HepG2 (cell line): ENCODE measurements around the gene CTSW. TPM values are rescaled to one million over a fixed set of nuclear protein-coding genes. Genes with fewer than 3 reads are reported as not detected.
A peak's percentile ranks its signal among the peaks of the same experiment; 100 is the strongest.

Source experiments
- ARNT2 ChIP-seq: sonication (generic); formaldehyde crosslinking; IDR thresholded peaks from 2 replicates; pipeline ENCODE4 v1.8.0; 2022; ENCODE audit warnings: mild to moderate bottlenecking, low read depth, missing genetic modification reagents, moderate library complexity
- EEA1 ChIP-seq: sonication (generic); formaldehyde crosslinking; IDR thresholded peaks from 2 replicates; pipeline ENCODE4 v1.5.1; 2020; ENCODE audit warnings: mild to moderate bottlenecking, missing genetic modification reagents, borderline replicate concordance
- ETV5 ChIP-seq: IDR thresholded peaks from 2 replicates; pipeline ENCODE4 v1.6.1; 2018; ENCODE audit warnings: missing biosample characterization, missing genetic modification reagents, inconsistent platforms, borderline replicate concordance
- EZH2 ChIP-seq: conservative IDR thresholded peaks from 2 replicates; pipeline ENCODE4 v1.6.1; 2012; ENCODE audit warnings: mild to moderate bottlenecking, low read depth, low read length, moderate library complexity
- FOXC1 ChIP-seq: sonication (generic); formaldehyde crosslinking; IDR thresholded peaks from 2 replicates; pipeline ENCODE4 v1.8.0; 2022; ENCODE audit warnings: mild to moderate bottlenecking, missing genetic modification reagents, borderline replicate concordance
- GFI1 ChIP-seq: sonication (generic); formaldehyde crosslinking; IDR thresholded peaks from 2 replicates; pipeline ENCODE4 v1.5.0; 2020; ENCODE audit warnings: missing genetic modification reagents, mild to moderate bottlenecking, borderline replicate concordance
- GLMP ChIP-seq: sonication (generic); formaldehyde crosslinking; IDR thresholded peaks from 2 replicates; pipeline ENCODE4 v1.9.0; 2021; ENCODE audit warnings: missing genetic modification reagents, mild to moderate bottlenecking, borderline replicate concordance
- LCORL ChIP-seq, 2 experiments: fragments of 450-650 bp in 1 of 2; sonication (generic) in 1 of 2; formaldehyde crosslinking in 1 of 2; IDR thresholded peaks; 2 replicates each; pipeline versions ENCODE4 v1.5.0 to v1.6.1; 2017 to 2020; ENCODE audit warnings: antibody characterized with exemption in 1 of 2, missing genetic modification reagents in 1 of 2
- NR2F2 ChIP-seq: IDR thresholded peaks from 2 replicates; pipeline ENCODE4 v1.6.1; 2012; ENCODE audit warnings: low read depth, inconsistent platforms, borderline replicate concordance
- PHB2 ChIP-seq: fragments of 450-650 bp; IDR thresholded peaks from 2 replicates; pipeline ENCODE4 v1.6.1; 2018; ENCODE audit not compliant: partially characterized antibody
- SRY ChIP-seq: sonication (generic); formaldehyde crosslinking; IDR thresholded peaks from 2 replicates; pipeline ENCODE4 v1.8.0; 2022; ENCODE audit warnings: mild to moderate bottlenecking, missing genetic modification reagents
- TBX2 ChIP-seq: sonication (generic); formaldehyde crosslinking; IDR thresholded peaks from 2 replicates; pipeline ENCODE4 v1.5.0; 2020; ENCODE audit warnings: missing genetic modification reagents, mild to moderate bottlenecking, borderline replicate concordance
- ZFP1 ChIP-seq: IDR thresholded peaks from 2 replicates; pipeline ENCODE4 v1.6.1; 2016
- ZFP91 ChIP-seq: sonication (generic); formaldehyde crosslinking; IDR thresholded peaks from 2 replicates; pipeline ENCODE4 v1.9.0; 2022; ENCODE audit warnings: missing genetic modification reagents, mild to moderate bottlenecking, borderline replicate concordance
- ZMYM4 ChIP-seq: sonication (generic); formaldehyde crosslinking; IDR thresholded peaks from 2 replicates; pipeline ENCODE4 v1.8.1; 2023; ENCODE audit warnings: mild to moderate bottlenecking, missing genetic modification reagents
- ZNF251 ChIP-seq: sonication (generic); formaldehyde crosslinking; IDR thresholded peaks from 2 replicates; pipeline ENCODE4 v1.9.0; 2021; ENCODE audit warnings: mild to moderate bottlenecking, missing genetic modification reagents
- ZNF556 ChIP-seq: sonication (generic); formaldehyde crosslinking; IDR thresholded peaks from 2 replicates; pipeline ENCODE4 v1.4.0; 2020; ENCODE audit warnings: mild to moderate bottlenecking, missing genetic modification reagents, borderline replicate concordance
- ZNF558 ChIP-seq: sonication (generic); formaldehyde crosslinking; IDR thresholded peaks from 2 replicates; pipeline ENCODE4 v1.9.0; 2022; ENCODE audit warnings: mild to moderate bottlenecking, missing genetic modification reagents, borderline replicate concordance
- ZNF713 ChIP-seq: sonication (generic); formaldehyde crosslinking; IDR thresholded peaks from 2 replicates; pipeline ENCODE4 v1.4.0; 2020; ENCODE audit warnings: mild to moderate bottlenecking, missing genetic modification reagents
- ZNF746 ChIP-seq: sonication (generic); formaldehyde crosslinking; IDR thresholded peaks from 2 replicates; pipeline ENCODE4 v1.8.0; 2022; ENCODE audit warnings: mild to moderate bottlenecking, missing genetic modification reagents
- ZNF883 ChIP-seq: sonication (generic); formaldehyde crosslinking; IDR thresholded peaks from 2 replicates; pipeline ENCODE4 v1.5.1; 2020; ENCODE audit warnings: mild to moderate bottlenecking, missing genetic modification reagents; ENCODE audit errors: not compliant biosample characterization
- polyA plus RNA-seq, 8 experiments: library from polyadenylated mRNA; depleted of rRNA in 3 of 8; stranded (reverse) in 7 of 8; unstranded in 1 of 8; fragments of >200 nt; fragmentation: Illumina TruSeq in 4 of 8; extraction: Trizol in 4 of 8; gene quantifications; 2 replicates each; pipeline versions ENCODE4 v1.2.1 to v1.2.3, GENCODE V29; 2011 to 2016; ENCODE audit warnings: low read depth in 4 of 8, missing spikeins in 1 of 8, mixed read lengths in 1 of 8; ENCODE audit not compliant: insufficient read depth in 1 of 8
- total RNA-seq, 5 experiments: library from RNA; depleted of rRNA; stranded (reverse); fragments of >200 nt; fragmentation: Illumina TruSeq; extraction: Trizol; gene quantifications; 2 replicates each; pipeline ENCODE4 v1.2.3, GENCODE V29; 2016; ENCODE audit warnings: low read depth in 1 of 5
- TF ChIP-seq, protein P1 (sequence below): sonication (generic); formaldehyde crosslinking; IDR thresholded peaks from 2 replicates; pipeline ENCODE4 v1.5.0; 2020; ENCODE audit warnings: missing genetic modification reagents, mild to moderate bottlenecking, borderline replicate concordance
- TF ChIP-seq, protein P2 (sequence below): sonication (generic); formaldehyde crosslinking; IDR thresholded peaks from 2 replicates; pipeline ENCODE4 v1.8.0; 2022; ENCODE audit warnings: missing genetic modification reagents, mild to moderate bottlenecking, borderline replicate concordance

Gene CTSW
- total and polyA plus RNA-seq, 2 of the 13 experiments (the other 11 are each of a cell fraction or from before 2014, with no cell fraction given): 0.09 TPM; not detected in 1

GRCh38 chr11:65857853-65858680 is 21.6 kb upstream of the CTSW start, which contains the start of gene CFL1 (continued):
- no peak; the same call in 1 of the 2 replicates for TF ChIP-seq FOXC1 (CRISPR knock-in tag)
- peak; percentile 59; the same call in 1 of the 2 replicates for TF ChIP-seq ZMYM4 (CRISPR knock-in tag)
- TF ChIP-seq ARNT2: peak; percentile 29; the same call in 1 of the 2 replicates
- TF ChIP-seq ZNF713 (CRISPR knock-in tag): no peak
- TF ChIP-seq GLMP (CRISPR knock-in tag): no peak
- TF ChIP-seq NR2F2: no peak
- 0 out of 2 replicates have a peak, but pooled peaks have one; percentile 67 for TF ChIP-seq ZNF746 (CRISPR knock-in tag)
- no peak for TF ChIP-seq EZH2
- no peak for TF ChIP-seq ZNF251 (CRISPR knock-in tag)
- TF ChIP-seq, protein P1, sequence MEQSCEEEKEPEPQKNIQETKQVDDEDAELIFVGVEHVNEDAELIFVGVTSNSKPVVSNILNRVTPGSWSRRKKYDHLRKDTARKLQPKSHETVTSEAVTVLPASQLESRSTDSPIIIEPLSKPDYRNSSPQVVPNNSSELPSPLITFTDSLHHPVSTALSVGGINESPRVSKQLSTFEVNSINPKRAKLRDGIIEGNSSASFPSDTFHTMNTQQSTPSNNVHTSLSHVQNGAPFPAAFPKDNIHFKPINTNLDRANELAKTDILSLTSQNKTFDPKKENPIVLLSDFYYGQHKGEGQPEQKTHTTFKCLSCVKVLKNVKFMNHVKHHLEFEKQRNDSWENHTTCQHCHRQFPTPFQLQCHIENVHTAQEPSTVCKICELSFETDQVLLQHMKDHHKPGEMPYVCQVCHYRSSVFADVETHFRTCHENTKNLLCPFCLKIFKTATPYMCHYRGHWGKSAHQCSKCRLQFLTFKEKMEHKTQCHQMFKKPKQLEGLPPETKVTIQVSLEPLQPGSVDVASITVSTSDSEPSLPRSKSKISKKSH (CRISPR knock-in tag): no peak
- TF ChIP-seq SRY (CRISPR knock-in tag): peak; percentile 87
- TF ChIP-seq ZFP1 (CRISPR knock-in tag): 0 out of 2 replicates have a peak, but pooled peaks have one; percentile 41
- peak; percentile 81 for TF ChIP-seq ETV5 (CRISPR knock-in tag)
- TF ChIP-seq ZFP91 (CRISPR knock-in tag): peak; percentile 65
- TF ChIP-seq TBX2: no peak; the same call in none of the 2 replicates
- TF ChIP-seq GFI1: no peak; the same call in 1 of the 2 replicates
- TF ChIP-seq ZNF556 (CRISPR knock-in tag): peak; percentile 94; the same call in 1 of the 2 replicates
- TF ChIP-seq LCORL (IDR thresholded peaks at IDR 0.05): no peak
- TF ChIP-seq LCORL (CRISPR knock-in tag; IDR thresholded peaks at IDR 0.05): no peak; the same call in 1 of the 2 replicates
- TF ChIP-seq, protein P2, sequence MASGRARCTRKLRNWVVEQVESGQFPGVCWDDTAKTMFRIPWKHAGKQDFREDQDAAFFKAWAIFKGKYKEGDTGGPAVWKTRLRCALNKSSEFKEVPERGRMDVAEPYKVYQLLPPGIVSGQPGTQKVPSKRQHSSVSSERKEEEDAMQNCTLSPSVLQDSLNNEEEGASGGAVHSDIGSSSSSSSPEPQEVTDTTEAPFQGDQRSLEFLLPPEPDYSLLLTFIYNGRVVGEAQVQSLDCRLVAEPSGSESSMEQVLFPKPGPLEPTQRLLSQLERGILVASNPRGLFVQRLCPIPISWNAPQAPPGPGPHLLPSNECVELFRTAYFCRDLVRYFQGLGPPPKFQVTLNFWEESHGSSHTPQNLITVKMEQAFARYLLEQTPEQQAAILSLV: peak; percentile 31; the same call in 1 of the 2 replicates
- peak; percentile 42 for TF ChIP-seq ZNF883 (CRISPR knock-in tag)
- TF ChIP-seq ZNF558 (CRISPR knock-in tag): no peak
- no peak for TF ChIP-seq EEA1 (CRISPR knock-in tag)
- TF ChIP-seq PHB2: no peak
